ENCODE data around the gene ERN1. TPM values are rescaled to one million over a fixed set of nuclear protein-coding genes. Genes with fewer than 3 reads are reported as not detected.

Gene ERN1
- total RNA-seq, 2 donors from 2014 or later, result 63.3 to 77.1 TPM

GRCh38 chr17:64145751-64146417 is 15.9 kb upstream of the ERN1 start:
- peak; percentile 92 for ATAC-seq
- Histone ChIP-seq H3K4me1 (peaks cover 50% of the 10 kb centered on the region), H3K27me3 (no peaks in the 10 kb centered on the region), H3K27ac (peak overlapping the region; percentile 93 to 95 (median 94)), H3K9me3 (no peaks in the 10 kb centered on the region), H3K4me3 (peak overlapping the region; percentile 50 to 73), H3K36me3 (replicated peaks in 1 of 2; ENCODE audit: insufficient read depth in 1 of 2, low read depth in 2 of 2) (no peaks in the 10 kb centered on the region)
- intact Hi-C loops (cut with DNase I), result no loop called here
- TF ChIP-seq, protein P1, sequence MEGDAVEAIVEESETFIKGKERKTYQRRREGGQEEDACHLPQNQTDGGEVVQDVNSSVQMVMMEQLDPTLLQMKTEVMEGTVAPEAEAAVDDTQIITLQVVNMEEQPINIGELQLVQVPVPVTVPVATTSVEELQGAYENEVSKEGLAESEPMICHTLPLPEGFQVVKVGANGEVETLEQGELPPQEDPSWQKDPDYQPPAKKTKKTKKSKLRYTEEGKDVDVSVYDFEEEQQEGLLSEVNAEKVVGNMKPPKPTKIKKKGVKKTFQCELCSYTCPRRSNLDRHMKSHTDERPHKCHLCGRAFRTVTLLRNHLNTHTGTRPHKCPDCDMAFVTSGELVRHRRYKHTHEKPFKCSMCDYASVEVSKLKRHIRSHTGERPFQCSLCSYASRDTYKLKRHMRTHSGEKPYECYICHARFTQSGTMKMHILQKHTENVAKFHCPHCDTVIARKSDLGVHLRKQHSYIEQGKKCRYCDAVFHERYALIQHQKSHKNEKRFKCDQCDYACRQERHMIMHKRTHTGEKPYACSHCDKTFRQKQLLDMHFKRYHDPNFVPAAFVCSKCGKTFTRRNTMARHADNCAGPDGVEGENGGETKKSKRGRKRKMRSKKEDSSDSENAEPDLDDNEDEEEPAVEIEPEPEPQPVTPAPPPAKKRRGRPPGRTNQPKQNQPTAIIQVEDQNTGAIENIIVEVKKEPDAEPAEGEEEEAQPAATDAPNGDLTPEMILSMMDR (IDR thresholded peaks at IDR 0.05), result peak in 3 of 7 experiments; percentile 17 to 24 (median 20)
- peak; percentile 97 to 100 (median 100) for TF ChIP-seq POLR2A (IDR thresholded peaks at IDR 0.05)
- DNase-seq, result peak; percentile 97 to 99 (median 98)
- WGBS, 2 donors, result 0 to 4% methylated on average over 4 to 51 of the region's 51 CpGs

- Histone ChIP-seq H3K9me3 (no peaks in the 10 kb centered on the region), H3K36me3 (replicated peaks in 1 of 2; ENCODE audit: insufficient read depth in 1 of 2, low read depth in 2 of 2) (no peaks in the 10 kb centered on the region), H3K27me3 (no peaks in the 10 kb centered on the region), H3K4me1 (peaks cover 45% of the 10 kb centered on the region), H3K27ac (peak overlapping the region; percentile 73 to 94 (median 94)), H3K4me3 (no peak overlapping the region)
- ATAC-seq (peak; percentile 7), DNase-seq (no peak)
- TF ChIP-seq, protein P1 (IDR thresholded peaks at IDR 0.05), result no peak
- TF ChIP-seq POLR2A (IDR thresholded peaks at IDR 0.05), result no peak
- 0 to 1% methylated on average over 15 of the region's 15 CpGs for WGBS, 2 donors
- intact Hi-C loops (cut with DNase I), result no loop called here
Measured at GRCh38 chr17:64145375-64145750, 15.4 kb upstream of the ERN1 start.

GRCh38 chr17:64139542-64139941 is 9.6 kb upstream of the ERN1 start:
- TF ChIP-seq POLR2A (IDR thresholded peaks at IDR 0.05), result no peak
- TF ChIP-seq, protein P1 (IDR thresholded peaks at IDR 0.05), result no peak
- DNase-seq (no peak), ATAC-seq (no peak)
- intact Hi-C loops (cut with DNase I), result loop anchor here (5.0 kb wide), 2 partner anchors 112 to 227 kb away; partner anchors contain the start of gene CSHL1
- H3K36me3 ChIP-seq (replicated peaks in 1 of 2; ENCODE audit: insufficient read depth in 1 of 2, low read depth in 2 of 2), result no peaks in the 10 kb centered on the region
- H3K9me3 ChIP-seq, result no peaks in the 10 kb centered on the region
- no peak overlapping the region for H3K4me3 ChIP-seq
- WGBS, 2 donors, result 29 to 35% methylated on average over 6 of the region's 6 CpGs
- no peaks in the 10 kb centered on the region for H3K27me3 ChIP-seq
- H3K27ac ChIP-seq, result no peak overlapping the region
- peaks cover under 1% of the 10 kb centered on the region for H3K4me1 ChIP-seq

DNA sequence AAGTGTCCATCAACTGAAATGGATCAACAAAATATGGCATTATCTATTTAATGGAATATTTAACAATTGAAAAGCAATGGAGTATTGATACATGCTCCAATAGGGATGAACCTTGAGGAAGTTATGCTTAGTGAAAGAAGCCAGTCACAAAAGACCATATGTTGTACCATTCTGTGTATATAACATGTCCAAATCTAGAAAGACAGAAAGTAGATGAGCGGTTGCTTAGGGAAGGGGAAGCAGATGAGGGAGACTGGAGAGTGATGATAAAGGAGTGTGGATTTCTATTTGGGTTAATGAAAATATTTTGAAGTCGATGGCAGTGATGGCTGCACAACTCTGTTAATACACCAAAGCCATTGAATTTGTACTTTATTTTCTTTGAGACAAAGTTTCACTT is 8.5 kb upstream of the ERN1 start:
- ATAC-seq, result no peak
- TF ChIP-seq, protein P1 (IDR thresholded peaks at IDR 0.05), result no peak
- no peak for TF ChIP-seq POLR2A (IDR thresholded peaks at IDR 0.05)
- no peaks in the 10 kb centered on the region for H3K4me1 ChIP-seq
- no peak for DNase-seq
- H3K27ac ChIP-seq, result no peak overlapping the region
- 85 to 95% methylated on average over 2 of the region's 2 CpGs for WGBS, 2 donors
- H3K4me3 ChIP-seq, result no peak overlapping the region
- no peaks in the 10 kb centered on the region for H3K36me3 ChIP-seq (replicated peaks in 1 of 2; ENCODE audit: insufficient read depth in 1 of 2, low read depth in 2 of 2)
- no peaks in the 10 kb centered on the region for H3K9me3 ChIP-seq
- H3K27me3 ChIP-seq, result no peaks in the 10 kb centered on the region
- intact Hi-C loops (cut with DNase I), result loop anchor here (5.0 kb wide), 2 partner anchors 111 to 226 kb away; partner anchors contain the start of gene CSHL1

DNA sequence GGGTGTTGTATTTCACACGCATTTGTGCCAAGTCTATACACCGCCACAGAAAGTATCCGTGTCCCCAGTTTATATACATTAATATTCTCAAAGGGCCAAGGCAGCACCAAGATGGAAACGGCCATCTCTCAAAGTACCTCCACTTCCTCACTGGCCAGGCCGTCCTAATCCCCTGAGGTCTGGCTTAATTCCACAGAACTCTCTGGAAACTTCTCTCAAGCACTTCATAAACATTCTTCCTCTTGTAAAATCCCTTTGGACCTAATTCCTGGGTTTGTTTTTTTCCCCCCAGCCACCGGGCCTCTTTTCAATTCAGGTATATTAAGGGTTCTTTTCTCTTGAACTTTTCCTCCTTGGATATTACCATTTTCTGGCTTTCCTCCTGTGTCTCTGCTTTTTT is 5.1 kb upstream of the ERN1 start:
- no peak for ATAC-seq
- H3K36me3 ChIP-seq (replicated peaks in 1 of 2; ENCODE audit: insufficient read depth in 1 of 2, low read depth in 2 of 2), result no peaks in the 10 kb centered on the region
- peak overlapping the region in 2 of 4 donors; percentile 3 to 56 for H3K27ac ChIP-seq
- no peaks in the 10 kb centered on the region for H3K9me3 ChIP-seq
- TF ChIP-seq POLR2A (IDR thresholded peaks at IDR 0.05), result no peak
- TF ChIP-seq, protein P1 (IDR thresholded peaks at IDR 0.05), result no peak
- no peaks in the 10 kb centered on the region for H3K27me3 ChIP-seq
- peaks cover 6% of the 10 kb centered on the region for H3K4me1 ChIP-seq
- H3K4me3 ChIP-seq, result no peak overlapping the region
- intact Hi-C loops (cut with DNase I), result loop anchor here (5.0 kb wide), 2 partner anchors 108 to 223 kb away; partner anchors contain the start of gene CSHL1
- no peak for DNase-seq
- WGBS, 2 donors, result 32% methylated on average over 6 of the region's 6 CpGs

All from body of pancreas (tissue), 4 donors.